Vagina (tissue), 2 donors: ENCODE data around the gene AIF1.

Experiments used
- CTCF ChIP-seq, 3 experiments: fragments of 450-650 bp in 2 of 3; fragments of 200-600 bp in 1 of 3; sonication (generic) in 1 of 3; IDR thresholded peaks; one replicate each; pipeline ENCODE4 v1.5.1; 2017 to 2019; ENCODE audit warnings: antibody characterized with exemption in 3 of 3, mild to moderate bottlenecking in 2 of 3, moderate library complexity in 2 of 3
- POLR2A ChIP-seq, 2 donors: fragments of 450-650 bp; IDR thresholded peaks; one replicate each; pipeline ENCODE4 v1.6.1; 2017; ENCODE audit warnings: antibody characterized with exemption in 2 of 2, mild to moderate bottlenecking in 2 of 2, moderate library complexity in 2 of 2
- POLR2AphosphoS5 ChIP-seq, 2 donors: sonication (generic); formaldehyde crosslinking; IDR thresholded peaks; one replicate each; pipeline ENCODE4 v1.9.0; 2017; ENCODE audit warnings: antibody characterized with exemption in 2 of 2, mild to moderate bottlenecking in 2 of 2, low read depth in 1 of 2; ENCODE audit not compliant: insufficient read depth in 1 of 2

- TF ChIP-seq CTCF (IDR thresholded peaks at IDR 0.05): no peak
- no peak for TF ChIP-seq POLR2A (IDR thresholded peaks at IDR 0.05)
- TF ChIP-seq POLR2AphosphoS5 (IDR thresholded peaks at IDR 0.05; ENCODE audit: insufficient read depth in 1 of 2, low read depth in 1 of 2): no peak
These were observed 26.9 kb upstream of the AIF1 start for GRCh38 chr6:31587791-31588777.
